ENCODE measurements around the gene CERS1.

- TF ChIP-seq CTCF (tag by site-specific recombination; IDR thresholded peaks at IDR 0.05) (no peak), ZNF704 (tag by site-specific recombination; IDR thresholded peaks at IDR 0.05) (no peak), ZNF274 (IDR thresholded peaks at IDR 0.05; ENCODE audit: low read length) (no peak), ZNF274 (tag by site-specific recombination; IDR thresholded peaks at IDR 0.05; ENCODE audit: borderline replicate concordance) (no peak), TCF7L2 (IDR thresholded peaks at IDR 0.05; ENCODE audit: borderline replicate concordance, low read depth, low read length) (no peak), SETDB1 (IDR thresholded peaks at IDR 0.05; ENCODE audit: insufficient read length, low read length) (no peak), REST (tag by site-specific recombination; IDR thresholded peaks at IDR 0.05) (no peak)
Measured at GRCh38 chr19:18894254-18895037, 1.5 kb downstream of the CERS1 start.

Measured in HEK293 (cell line).